KMS-11 (cell line): ENCODE data around the gene FTCDNL1.

Experiments
- H2AFZ ChIP-seq: fragments of 200-600 bp; sonication (generic); 2 replicates; pipeline ENCODE4 v1.6.1; 2016; ENCODE audit warnings: antibody characterized with exemption, mixed run types, low read depth
- H3K27ac ChIP-seq: fragments of 200-600 bp; sonication (generic); 2 replicates; pipeline ENCODE4 v1.6.1; 2016; ENCODE audit warnings: mild to moderate bottlenecking, mixed run types
- H3K27me3 ChIP-seq: fragments of 200-600 bp; sonication (generic); 2 replicates; pipeline ENCODE4 v1.6.1; 2017; ENCODE audit warnings: mild to moderate bottlenecking, low read depth, mixed run types, moderate library complexity; ENCODE audit not compliant: insufficient read depth
- H3K36me3 ChIP-seq: fragments of 200-600 bp; sonication (generic); 2 replicates; pipeline ENCODE4 v1.6.1; 2017; ENCODE audit warnings: mild to moderate bottlenecking, mixed run types; ENCODE audit not compliant: insufficient read depth
- H3K4me1 ChIP-seq: fragments of 200-600 bp; sonication (generic); 2 replicates; pipeline ENCODE4 v1.6.1; 2016; ENCODE audit warnings: mild to moderate bottlenecking, low read depth, mixed run types; ENCODE audit not compliant: poor library complexity, severe bottlenecking
- H3K4me2 ChIP-seq: fragments of 200-600 bp; sonication (generic); 2 replicates; pipeline ENCODE4 v1.7.0; 2016; ENCODE audit warnings: mild to moderate bottlenecking, mixed run types
- H3K4me3 ChIP-seq: fragments of 200-600 bp; sonication (generic); IDR thresholded peaks from 2 replicates; pipeline ENCODE4 v1.6.1; 2017; ENCODE audit warnings: low read depth, low read length, mixed read lengths; ENCODE audit not compliant: insufficient read depth
- H3K79me2 ChIP-seq: fragments of 200-600 bp; sonication (generic); 2 replicates; pipeline ENCODE4 v1.6.1; 2016; ENCODE audit warnings: low read depth, mixed run types; ENCODE audit not compliant: insufficient read depth
- H3K9ac ChIP-seq: fragments of 200-600 bp; sonication (generic); 2 replicates; pipeline ENCODE4 v1.6.1; 2016; ENCODE audit warnings: mild to moderate bottlenecking, mixed run types
- H4K20me1 ChIP-seq: fragments of 200-600 bp; sonication (generic); 2 replicates; pipeline ENCODE4 v1.6.1; 2016; ENCODE audit warnings: mild to moderate bottlenecking, mixed run types; ENCODE audit not compliant: insufficient read depth
- CTCF ChIP-seq: fragments of 200-600 bp; sonication (generic); conservative IDR thresholded peaks from 2 replicates; pipeline ENCODE4 v1.6.1; 2017; ENCODE audit warnings: low read depth, mild to moderate bottlenecking, antibody characterized with exemption, low read length, moderate library complexity, mixed read lengths

The FTCDNL1 gene

GRCh38 chr2:199743415-199744120 is 107.4 kb downstream of the FTCDNL1 start:
- H3K4me1 ChIP-seq: peaks cover 6% of the 10 kb centered on the region
- H3K36me3 ChIP-seq: no peaks in the 10 kb centered on the region
- no peaks in the 10 kb centered on the region for H3K79me2 ChIP-seq
- no peak overlapping the region for H3K27ac ChIP-seq
- no peak overlapping the region for H3K4me3 ChIP-seq
- no peak overlapping the region for H3K9ac ChIP-seq
- no peaks in the 10 kb centered on the region for H3K27me3 ChIP-seq
- no peaks in the 10 kb centered on the region for H4K20me1 ChIP-seq
- TF ChIP-seq CTCF: no peak
- H3K4me2 ChIP-seq: no peak overlapping the region
- H2AFZ ChIP-seq: no peak overlapping the region

- no peaks in the 10 kb centered on the region for H3K27me3 ChIP-seq
- no peak overlapping the region for H3K9ac ChIP-seq
- H3K79me2 ChIP-seq: no peaks in the 10 kb centered on the region
- no peak overlapping the region for H3K27ac ChIP-seq
- no peak overlapping the region for H3K4me2 ChIP-seq
- H3K36me3 ChIP-seq: no peaks in the 10 kb centered on the region
- H4K20me1 ChIP-seq: no peaks in the 10 kb centered on the region
- H2AFZ ChIP-seq: no peak overlapping the region
- H3K4me3 ChIP-seq: no peak overlapping the region
- H3K4me1 ChIP-seq: peaks cover 6% of the 10 kb centered on the region
- no peak for TF ChIP-seq CTCF
These were observed 108.1 kb downstream of the FTCDNL1 start for GRCh38 chr2:199742884-199743283.

- H3K4me1 ChIP-seq: peaks cover 6% of the 10 kb centered on the region
- H3K36me3 ChIP-seq: no peaks in the 10 kb centered on the region
- no peak overlapping the region for H3K27ac ChIP-seq
- 0 out of 2 replicates have a peak overlapping the region, but pooled peaks have one; percentile 13 for H3K4me2 ChIP-seq
- no peaks in the 10 kb centered on the region for H3K27me3 ChIP-seq
- TF ChIP-seq CTCF: no peak; the same call in none of the 2 replicates
- no peaks in the 10 kb centered on the region for H3K79me2 ChIP-seq
- H2AFZ ChIP-seq: peak overlapping the region; percentile 39; the same call in 1 of the 2 replicates
- no peak overlapping the region for H3K9ac ChIP-seq
- no peaks in the 10 kb centered on the region for H4K20me1 ChIP-seq
- H3K4me3 ChIP-seq: no peak overlapping the region
These were observed 110.9 kb downstream of the FTCDNL1 start for GRCh38 chr2:199740111-199740428.

- H2AFZ ChIP-seq: peak overlapping the region; percentile 39; the same call in 1 of the 2 replicates
- no peak overlapping the region for H3K4me3 ChIP-seq
- H3K9ac ChIP-seq: no peak overlapping the region
- H3K79me2 ChIP-seq: no peaks in the 10 kb centered on the region
- H3K27ac ChIP-seq: no peak overlapping the region
- no peaks in the 10 kb centered on the region for H3K27me3 ChIP-seq
- peak; percentile 98 for TF ChIP-seq CTCF
- 0 out of 2 replicates have a peak overlapping the region, but pooled peaks have one; percentile 13 for H3K4me2 ChIP-seq
- H3K4me1 ChIP-seq: peaks cover 6% of the 10 kb centered on the region
- H3K36me3 ChIP-seq: no peaks in the 10 kb centered on the region
- no peaks in the 10 kb centered on the region for H4K20me1 ChIP-seq
These were observed 111.4 kb downstream of the FTCDNL1 start for GRCh38 chr2:199739413-199740110.
